D721Med (cell line): ENCODE results near the gene TMEM14A.

ENCODE experiments used
- DNase-seq: peaks from one replicate; pipeline ENCODE4 v3.0.0; 2011; ENCODE audit warnings: low spot score; ENCODE audit not compliant: insufficient read length
- FAIRE-seq: peaks from 2 replicates; lab custom pipeline; 2011; peaks lifted over from hg19 to GRCh38; lab: Jason Lieb, UNC
- TF ChIP-seq, protein P1 (sequence below): IDR thresholded peaks from 2 replicates; pipeline ENCODE4 v1.5.1; 2012; ENCODE audit warnings: mild to moderate bottlenecking, control low read depth; ENCODE audit not compliant: insufficient read depth; ENCODE audit errors: missing control alignments

The TMEM14A gene

DNA sequence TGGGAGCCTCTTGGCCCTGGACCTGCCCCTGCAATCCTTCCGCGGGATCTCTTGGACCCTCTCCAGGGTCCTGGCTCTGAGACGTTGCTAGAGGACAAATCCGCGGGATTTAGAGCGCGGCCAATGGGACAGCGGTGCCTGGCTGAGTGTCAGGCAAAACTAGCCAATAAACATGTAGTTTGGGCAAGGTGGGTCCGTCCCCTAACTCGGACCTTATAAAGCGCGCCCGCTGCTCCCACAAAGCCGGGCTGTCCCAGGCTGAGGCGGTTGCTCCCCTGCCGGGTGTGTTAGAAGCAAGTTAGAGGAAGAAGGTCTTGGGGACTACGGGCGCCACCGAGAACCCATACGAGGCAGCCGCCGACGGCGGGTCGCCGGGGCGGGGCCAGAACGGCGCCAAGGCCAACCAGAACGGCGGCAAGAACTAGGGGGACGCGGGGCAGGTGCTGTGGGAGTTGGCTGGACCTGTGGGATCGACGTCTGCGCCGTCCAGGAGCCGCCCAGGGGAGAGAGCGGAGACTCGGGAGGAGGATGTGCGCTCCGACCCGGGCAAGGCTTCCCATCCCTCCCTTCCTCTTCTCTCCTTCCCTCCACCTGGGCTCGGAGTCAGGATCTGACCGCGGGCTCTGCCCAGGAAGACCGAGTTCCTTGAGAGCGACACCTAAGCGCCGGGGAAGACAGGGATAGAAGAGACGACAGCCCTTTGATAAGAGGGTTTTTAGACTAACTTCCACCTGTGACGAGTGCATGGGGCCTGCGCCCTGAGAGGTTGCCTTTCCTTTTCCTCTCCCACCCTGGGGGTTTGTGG is 6.5 kb upstream of the TMEM14A start:
- TF ChIP-seq, protein P1, sequence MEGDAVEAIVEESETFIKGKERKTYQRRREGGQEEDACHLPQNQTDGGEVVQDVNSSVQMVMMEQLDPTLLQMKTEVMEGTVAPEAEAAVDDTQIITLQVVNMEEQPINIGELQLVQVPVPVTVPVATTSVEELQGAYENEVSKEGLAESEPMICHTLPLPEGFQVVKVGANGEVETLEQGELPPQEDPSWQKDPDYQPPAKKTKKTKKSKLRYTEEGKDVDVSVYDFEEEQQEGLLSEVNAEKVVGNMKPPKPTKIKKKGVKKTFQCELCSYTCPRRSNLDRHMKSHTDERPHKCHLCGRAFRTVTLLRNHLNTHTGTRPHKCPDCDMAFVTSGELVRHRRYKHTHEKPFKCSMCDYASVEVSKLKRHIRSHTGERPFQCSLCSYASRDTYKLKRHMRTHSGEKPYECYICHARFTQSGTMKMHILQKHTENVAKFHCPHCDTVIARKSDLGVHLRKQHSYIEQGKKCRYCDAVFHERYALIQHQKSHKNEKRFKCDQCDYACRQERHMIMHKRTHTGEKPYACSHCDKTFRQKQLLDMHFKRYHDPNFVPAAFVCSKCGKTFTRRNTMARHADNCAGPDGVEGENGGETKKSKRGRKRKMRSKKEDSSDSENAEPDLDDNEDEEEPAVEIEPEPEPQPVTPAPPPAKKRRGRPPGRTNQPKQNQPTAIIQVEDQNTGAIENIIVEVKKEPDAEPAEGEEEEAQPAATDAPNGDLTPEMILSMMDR = no peak
- FAIRE-seq = no peak

DNA sequence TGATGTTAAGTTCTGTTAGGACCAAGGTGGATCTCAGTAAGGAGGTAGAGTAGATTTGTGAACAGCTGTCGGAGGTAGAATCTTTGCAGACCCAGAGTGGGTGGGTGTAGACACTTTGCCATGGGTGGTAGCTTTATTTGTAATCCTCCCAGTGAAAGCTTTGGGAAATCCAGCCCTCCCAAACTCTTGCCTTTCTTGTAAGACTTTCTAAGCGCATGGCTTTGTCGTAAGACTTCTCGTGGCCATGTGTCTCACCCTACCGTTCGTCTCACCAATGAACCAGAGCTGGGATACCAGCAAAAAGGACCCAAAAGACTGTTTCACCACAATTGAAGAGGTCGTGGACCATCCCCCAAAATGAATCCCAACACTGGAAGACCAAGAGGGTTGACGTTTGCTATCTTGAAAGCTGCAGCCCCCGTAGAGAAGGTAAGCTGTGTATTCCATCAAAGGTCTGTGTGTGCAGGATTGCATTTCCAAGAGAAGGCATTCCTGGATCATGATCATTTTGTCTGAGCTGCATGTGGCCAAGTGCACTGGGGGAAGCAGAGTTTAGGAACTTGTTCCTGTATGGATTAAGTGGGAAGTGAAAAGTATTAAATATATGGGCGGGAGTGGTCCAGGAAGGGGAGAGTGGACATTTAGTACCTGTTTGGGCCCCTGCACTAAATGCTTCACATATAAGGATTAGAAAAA is 5.8 kb upstream of the TMEM14A start:
- TF ChIP-seq, protein P1 = no peak
- FAIRE-seq = no peak
- DNase-seq = no peak

More for the DNA sequence above, 6.5 kb upstream of the TMEM14A start:
- DNase-seq = peak; percentile 89

DNA sequence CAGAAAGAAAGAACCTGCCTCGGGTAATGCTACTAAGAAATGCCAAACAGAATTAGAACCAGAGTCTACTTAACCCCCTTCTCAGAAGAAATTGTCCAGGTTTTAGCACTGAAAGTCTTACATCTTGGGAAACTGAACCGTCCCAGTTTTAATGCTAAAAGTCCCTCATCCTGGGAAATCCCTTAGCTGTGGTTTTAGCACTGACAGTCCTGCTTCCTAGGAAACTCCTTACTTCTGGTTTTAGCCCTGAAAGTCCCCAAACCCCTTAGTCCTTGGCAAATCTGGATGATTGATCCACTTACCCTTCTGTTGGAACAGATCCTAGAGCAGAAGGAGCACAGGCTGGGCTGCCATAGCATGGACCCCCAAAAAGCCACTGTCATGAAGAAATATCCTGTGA is 4.8 kb upstream of the TMEM14A start:
- no peak for FAIRE-seq
- TF ChIP-seq, protein P1 = no peak
- DNase-seq = no peak

DNA sequence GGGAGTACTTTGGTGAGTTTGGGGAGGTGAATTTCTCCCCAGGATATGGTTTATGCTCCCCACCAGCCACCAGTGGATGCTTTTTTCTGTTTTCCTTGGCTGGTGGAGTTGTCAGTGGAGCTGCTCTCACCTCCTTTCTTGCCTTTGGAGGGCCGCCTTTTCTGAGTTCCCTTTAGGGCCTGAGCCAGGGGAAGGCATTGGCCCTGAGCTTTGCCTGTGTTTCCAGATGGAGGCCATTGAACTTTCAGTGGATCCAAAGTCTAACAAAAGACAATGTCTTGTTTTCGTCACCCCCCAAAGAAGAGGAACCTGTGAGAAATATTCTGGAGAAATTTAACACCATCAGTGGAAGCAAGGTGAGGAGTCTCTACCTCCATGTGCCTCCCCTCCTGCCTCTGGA is 4.4 kb upstream of the TMEM14A start:
- no peak for FAIRE-seq
- DNase-seq = no peak
- TF ChIP-seq, protein P1 = no peak

DNA sequence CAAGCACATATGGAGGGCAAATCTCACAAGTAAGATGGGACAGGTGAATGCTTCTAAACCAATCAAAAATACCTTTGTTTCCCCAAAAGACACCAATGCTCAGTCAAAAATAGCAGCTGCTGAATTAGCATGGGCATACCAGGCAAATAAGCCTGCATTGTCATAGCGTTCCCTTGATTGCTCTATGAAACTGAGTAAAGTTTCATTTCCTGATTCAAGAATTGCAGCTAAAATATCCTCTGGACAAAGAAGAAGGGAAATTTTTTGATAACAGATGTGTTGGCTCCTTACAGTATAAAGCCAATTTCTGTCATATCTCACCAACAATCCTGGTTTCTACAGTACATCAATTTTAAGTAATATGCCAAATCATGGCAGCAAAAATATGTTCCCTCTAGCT is 3.3 kb upstream of the TMEM14A start:
- no peak for DNase-seq
- TF ChIP-seq, protein P1 = no peak
- no peak for FAIRE-seq

DNA sequence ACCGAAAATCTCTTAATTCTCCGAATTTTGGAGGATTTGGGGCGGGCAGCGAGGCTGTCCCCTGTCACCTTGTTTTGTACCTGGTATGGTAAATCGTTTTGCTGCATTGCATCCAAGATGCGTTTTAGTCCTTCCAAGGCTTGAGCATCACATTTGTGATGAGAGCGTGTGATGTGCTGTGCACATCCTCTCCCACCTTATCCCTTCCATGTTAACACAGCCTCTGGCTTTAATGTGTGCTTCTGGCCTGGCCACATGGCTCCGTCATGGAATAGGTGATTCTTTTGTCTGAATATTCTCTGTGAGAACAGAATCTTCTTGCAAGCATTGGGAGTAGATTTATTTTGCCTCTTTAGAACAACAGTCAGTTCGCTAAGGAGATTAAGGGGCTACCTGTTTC is 763 bp downstream of the TMEM14A start:
- DNase-seq (no peak), FAIRE-seq (no peak)
- TF ChIP-seq, protein P1 = no peak
